Measurements from ENCODE around the gene GMDS.

Gene GMDS

GRCh38 chr6:2114100-2114499 is 131.3 kb downstream of the GMDS start:
- Histone ChIP-seq H3K27me3 (ENCODE audit: insufficient read depth, low read length, poor library complexity) (no peaks in the 10 kb centered on the region), H3K4me2 (ENCODE audit: insufficient read depth, low read length) (no peak overlapping the region), H4K20me1 (ENCODE audit: insufficient read depth, low read length) (no peaks in the 10 kb centered on the region), H3K36me3 (ENCODE audit: insufficient read depth, low read length) (no peaks in the 10 kb centered on the region; the same call in 1 of the 2 replicates), H3K79me2 (ENCODE audit: insufficient read depth, low read length) (no peaks in the 10 kb centered on the region), H2AFZ (ENCODE audit: low read depth, low read length) (no peak overlapping the region), H3K9me3 (ENCODE audit: insufficient read depth, low read length, severe bottlenecking) (no peaks in the 10 kb centered on the region), H3K4me3 (ENCODE audit: low read depth in 1 of 2, low read length in 2 of 2) (no peak overlapping the region), H3K4me1 (ENCODE audit: insufficient read depth, low read length) (no peaks in the 10 kb centered on the region), H3K27ac (ENCODE audit: low read length) (no peak overlapping the region), H3K9ac (ENCODE audit: low read depth, low read length) (no peak overlapping the region)
- TF ChIP-seq CTCF (IDR thresholded peaks at IDR 0.05; ENCODE audit: borderline replicate concordance, extremely low read depth, low read length, poor library complexity, severe bottlenecking) = no peak
- TF ChIP-seq EZH2 (IDR thresholded peaks at IDR 0.05; ENCODE audit: borderline replicate concordance, low read depth, low read length, severe bottlenecking) = no peak
- DNase-seq (no peak), ATAC-seq (ENCODE audit: insufficient read depth, low read depth) (no peak)

DNA sequence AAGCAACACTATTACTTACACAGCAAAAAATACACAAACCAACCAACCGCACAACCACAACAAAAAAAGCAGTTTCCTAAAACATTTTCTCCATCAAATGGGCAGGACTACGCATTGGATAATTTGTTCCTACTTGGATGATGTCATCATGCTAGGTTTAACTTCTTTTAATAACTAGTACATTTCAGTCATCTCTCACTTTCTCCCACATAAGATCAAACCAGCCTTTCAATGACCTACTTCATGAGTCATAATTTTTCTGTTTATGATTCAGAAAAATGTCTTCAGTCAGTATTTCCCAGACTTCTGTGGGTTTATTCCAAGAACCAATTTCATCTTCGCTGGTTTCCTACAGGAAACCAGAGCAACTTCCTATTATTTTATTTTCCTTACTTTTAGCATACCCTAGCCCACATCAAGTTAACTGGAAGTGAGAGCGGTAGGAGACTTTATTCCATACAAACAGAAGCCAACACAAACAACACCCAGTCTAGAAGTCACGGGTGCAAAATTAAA is 134.2 kb downstream of the GMDS start:
- no peak for DNase-seq
- Histone ChIP-seq H4K20me1 (ENCODE audit: insufficient read depth, low read length) (no peaks in the 10 kb centered on the region), H3K36me3 (ENCODE audit: insufficient read depth, low read length) (no peaks in the 10 kb centered on the region; the same call in 1 of the 2 replicates), H2AFZ (ENCODE audit: low read depth, low read length) (no peak overlapping the region), H3K27me3 (ENCODE audit: insufficient read depth, low read length, poor library complexity) (no peaks in the 10 kb centered on the region), H3K27ac (ENCODE audit: low read length) (no peak overlapping the region), H3K9ac (ENCODE audit: low read depth, low read length) (no peak overlapping the region), H3K4me2 (ENCODE audit: insufficient read depth, low read length) (no peak overlapping the region), H3K79me2 (ENCODE audit: insufficient read depth, low read length) (no peaks in the 10 kb centered on the region), H3K4me3 (ENCODE audit: low read depth in 1 of 2, low read length in 2 of 2) (no peak overlapping the region), H3K9me3 (ENCODE audit: insufficient read depth, low read length, severe bottlenecking) (no peaks in the 10 kb centered on the region), H3K4me1 (ENCODE audit: insufficient read depth, low read length) (no peaks in the 10 kb centered on the region)
- ATAC-seq (ENCODE audit: insufficient read depth, low read depth) = no peak
- TF ChIP-seq CTCF (IDR thresholded peaks at IDR 0.05; ENCODE audit: borderline replicate concordance, extremely low read depth, low read length, poor library complexity, severe bottlenecking) = no peak
- no peak for TF ChIP-seq EZH2 (IDR thresholded peaks at IDR 0.05; ENCODE audit: borderline replicate concordance, low read depth, low read length, severe bottlenecking)

GRCh38 chr6:2110504-2110903 is 134.9 kb downstream of the GMDS start:
- H3K4me1 ChIP-seq (ENCODE audit: insufficient read depth, low read length) = no peaks in the 10 kb centered on the region
- no peak overlapping the region for H3K9ac ChIP-seq (ENCODE audit: low read depth, low read length)
- ATAC-seq (ENCODE audit: insufficient read depth, low read depth) = no peak
- H3K9me3 ChIP-seq (ENCODE audit: insufficient read depth, low read length, severe bottlenecking) = no peaks in the 10 kb centered on the region
- H3K79me2 ChIP-seq (ENCODE audit: insufficient read depth, low read length) = no peaks in the 10 kb centered on the region
- H3K27me3 ChIP-seq (ENCODE audit: insufficient read depth, low read length, poor library complexity) = no peaks in the 10 kb centered on the region
- no peak overlapping the region for H3K4me3 ChIP-seq (ENCODE audit: low read depth in 1 of 2, low read length in 2 of 2)
- no peaks in the 10 kb centered on the region for H3K36me3 ChIP-seq (ENCODE audit: insufficient read depth, low read length)
- no peak for DNase-seq
- no peak overlapping the region for H3K27ac ChIP-seq (ENCODE audit: low read length)
- no peaks in the 10 kb centered on the region for H4K20me1 ChIP-seq (ENCODE audit: insufficient read depth, low read length)
- TF ChIP-seq CTCF (IDR thresholded peaks at IDR 0.05; ENCODE audit: borderline replicate concordance, extremely low read depth, low read length, poor library complexity, severe bottlenecking) (no peak), EZH2 (IDR thresholded peaks at IDR 0.05; ENCODE audit: borderline replicate concordance, low read depth, low read length, severe bottlenecking) (no peak)
- H3K4me2 ChIP-seq (ENCODE audit: insufficient read depth, low read length) = no peak overlapping the region
- no peak overlapping the region for H2AFZ ChIP-seq (ENCODE audit: low read depth, low read length)

DNA sequence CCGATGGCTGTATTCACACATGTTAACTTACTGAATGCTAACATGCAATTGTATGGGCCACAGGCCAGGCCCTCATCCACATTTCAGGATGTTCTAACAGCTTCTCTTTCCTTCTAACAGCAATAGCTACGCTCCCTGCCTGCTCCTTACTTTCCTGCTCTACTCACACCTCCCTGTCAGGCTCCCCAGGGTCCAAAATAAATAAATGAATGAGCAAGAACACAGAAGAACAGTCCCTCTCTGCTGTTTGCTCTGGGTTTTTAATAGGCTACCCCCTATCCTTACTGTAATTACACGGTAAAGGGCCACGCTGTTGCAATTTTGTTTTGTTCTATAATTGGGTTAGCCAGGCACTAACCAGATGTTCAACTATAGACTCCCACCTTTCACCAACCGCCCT is 135.6 kb downstream of the GMDS start:
- no peak overlapping the region for H3K4me3 ChIP-seq (ENCODE audit: low read depth in 1 of 2, low read length in 2 of 2)
- DNase-seq (no peak), ATAC-seq (ENCODE audit: insufficient read depth, low read depth) (no peak)
- H3K9me3 ChIP-seq (ENCODE audit: insufficient read depth, low read length, severe bottlenecking) = no peaks in the 10 kb centered on the region
- TF ChIP-seq EZH2 (IDR thresholded peaks at IDR 0.05; ENCODE audit: borderline replicate concordance, low read depth, low read length, severe bottlenecking) (no peak), CTCF (IDR thresholded peaks at IDR 0.05; ENCODE audit: borderline replicate concordance, extremely low read depth, low read length, poor library complexity, severe bottlenecking) (no peak)
- no peaks in the 10 kb centered on the region for H4K20me1 ChIP-seq (ENCODE audit: insufficient read depth, low read length)
- H3K4me2 ChIP-seq (ENCODE audit: insufficient read depth, low read length) = no peak overlapping the region
- no peaks in the 10 kb centered on the region for H3K27me3 ChIP-seq (ENCODE audit: insufficient read depth, low read length, poor library complexity)
- H2AFZ ChIP-seq (ENCODE audit: low read depth, low read length) = no peak overlapping the region
- no peaks in the 10 kb centered on the region for H3K79me2 ChIP-seq (ENCODE audit: insufficient read depth, low read length)
- H3K27ac ChIP-seq (ENCODE audit: low read length) = no peak overlapping the region
- H3K9ac ChIP-seq (ENCODE audit: low read depth, low read length) = no peak overlapping the region
- H3K36me3 ChIP-seq (ENCODE audit: insufficient read depth, low read length) = no peaks in the 10 kb centered on the region
- no peaks in the 10 kb centered on the region for H3K4me1 ChIP-seq (ENCODE audit: insufficient read depth, low read length)

Measured in DND-41 (cell line).